Fibroblast of pulmonary artery (primary cell): ENCODE data around the gene POFUT2.

Experiments
- DNase-seq: peaks from one replicate; pipeline ENCODE4 v3.0.0-alpha.2; 2010; ENCODE audit warnings: low read depth
- H3K4me3 ChIP-seq: replicated peaks from 2 replicates; pipeline ENCODE4 v1.5.1; 2011; ENCODE audit warnings: low read depth, mild to moderate bottlenecking, control low read depth, low read length, moderate library complexity
- TF ChIP-seq, protein P1 (sequence below): IDR thresholded peaks from 2 replicates; pipeline ENCODE4 v1.5.1; 2011; ENCODE audit warnings: mild to moderate bottlenecking, control low read depth, low read length, inconsistent platforms; ENCODE audit errors: missing control alignments

Gene POFUT2

DNA sequence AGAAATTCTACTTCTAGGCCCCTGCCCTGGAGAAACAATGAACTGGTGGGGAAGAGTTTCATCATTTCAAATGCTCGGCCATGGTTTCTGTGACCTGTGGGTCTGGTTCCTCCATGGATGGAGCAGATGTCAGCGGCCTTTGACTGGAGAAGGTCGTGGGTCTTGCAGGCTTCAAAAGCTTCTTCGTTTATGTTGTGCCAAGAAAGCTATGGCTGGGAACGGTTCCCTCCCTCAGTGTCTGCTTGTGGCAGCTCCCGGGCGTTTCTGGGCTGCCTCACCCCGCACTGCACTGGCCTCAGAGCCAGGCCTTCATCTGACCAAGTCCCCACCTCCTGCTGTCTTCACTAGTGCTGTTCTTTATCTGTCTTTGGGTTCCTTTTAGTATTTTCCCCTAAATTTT is 46.4 kb upstream of the POFUT2 start:
- TF ChIP-seq, protein P1, sequence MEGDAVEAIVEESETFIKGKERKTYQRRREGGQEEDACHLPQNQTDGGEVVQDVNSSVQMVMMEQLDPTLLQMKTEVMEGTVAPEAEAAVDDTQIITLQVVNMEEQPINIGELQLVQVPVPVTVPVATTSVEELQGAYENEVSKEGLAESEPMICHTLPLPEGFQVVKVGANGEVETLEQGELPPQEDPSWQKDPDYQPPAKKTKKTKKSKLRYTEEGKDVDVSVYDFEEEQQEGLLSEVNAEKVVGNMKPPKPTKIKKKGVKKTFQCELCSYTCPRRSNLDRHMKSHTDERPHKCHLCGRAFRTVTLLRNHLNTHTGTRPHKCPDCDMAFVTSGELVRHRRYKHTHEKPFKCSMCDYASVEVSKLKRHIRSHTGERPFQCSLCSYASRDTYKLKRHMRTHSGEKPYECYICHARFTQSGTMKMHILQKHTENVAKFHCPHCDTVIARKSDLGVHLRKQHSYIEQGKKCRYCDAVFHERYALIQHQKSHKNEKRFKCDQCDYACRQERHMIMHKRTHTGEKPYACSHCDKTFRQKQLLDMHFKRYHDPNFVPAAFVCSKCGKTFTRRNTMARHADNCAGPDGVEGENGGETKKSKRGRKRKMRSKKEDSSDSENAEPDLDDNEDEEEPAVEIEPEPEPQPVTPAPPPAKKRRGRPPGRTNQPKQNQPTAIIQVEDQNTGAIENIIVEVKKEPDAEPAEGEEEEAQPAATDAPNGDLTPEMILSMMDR, result no peak
- DNase-seq, result no peak
- no peak overlapping the region for H3K4me3 ChIP-seq

DNA sequence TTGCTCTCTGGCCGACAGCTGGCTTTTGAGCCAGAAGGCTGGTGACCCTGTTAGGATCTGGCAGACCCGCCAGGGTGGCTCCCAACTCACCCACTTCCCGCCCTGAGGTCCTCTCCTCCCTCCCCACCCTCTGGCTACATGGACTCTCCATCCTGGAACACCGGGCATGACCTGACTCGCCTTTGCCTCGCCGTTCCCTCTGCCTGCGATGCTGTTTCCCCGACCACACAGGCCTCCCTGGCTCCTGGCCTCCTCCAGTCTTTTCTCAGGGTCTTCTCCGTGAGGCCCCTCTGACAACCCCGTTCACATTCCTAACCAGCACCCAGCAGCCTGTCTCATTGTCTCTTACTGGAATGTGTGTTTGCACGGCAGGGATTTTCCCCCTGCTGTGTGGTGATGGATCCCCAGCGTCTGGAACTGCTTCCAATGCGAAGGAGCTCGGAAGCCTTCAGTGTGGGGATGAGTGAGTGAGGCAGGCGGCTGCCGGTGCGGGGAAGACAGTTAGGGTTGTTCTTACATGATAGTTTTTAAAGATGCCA is 46.0 kb upstream of the POFUT2 start:
- TF ChIP-seq, protein P1, result no peak
- no peak for DNase-seq
- no peak overlapping the region for H3K4me3 ChIP-seq

DNA sequence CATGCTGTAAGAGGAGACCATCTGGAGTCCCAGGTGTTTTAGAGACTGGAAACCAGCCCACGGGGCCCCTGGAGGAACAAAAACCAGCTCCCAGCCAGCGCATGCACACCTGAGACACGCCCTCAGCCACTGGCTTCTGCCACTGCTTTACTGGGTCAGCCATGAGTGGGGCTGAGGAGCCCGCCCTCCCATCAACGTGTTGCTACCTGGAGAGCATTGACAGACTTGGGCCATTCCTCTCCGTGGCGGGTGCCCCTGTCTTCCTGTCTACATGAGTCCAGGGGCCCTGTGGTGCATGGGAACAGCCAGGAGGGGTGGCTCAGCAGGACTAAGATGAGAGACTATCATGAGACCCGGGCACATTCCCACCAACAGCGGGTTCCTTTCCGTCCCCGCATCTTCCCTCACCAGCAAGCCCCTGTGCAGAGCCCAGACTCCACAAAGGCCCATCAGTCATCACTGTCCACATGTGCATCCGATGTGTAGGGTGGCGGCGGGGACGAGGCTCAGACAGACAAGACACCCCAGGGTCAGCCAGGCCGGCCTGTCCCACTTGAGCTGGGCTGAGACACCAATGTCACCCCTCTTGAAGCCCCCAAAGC is 45.4 kb upstream of the POFUT2 start:
- TF ChIP-seq, protein P1, result no peak
- no peak overlapping the region for H3K4me3 ChIP-seq
- DNase-seq, result no peak

DNA sequence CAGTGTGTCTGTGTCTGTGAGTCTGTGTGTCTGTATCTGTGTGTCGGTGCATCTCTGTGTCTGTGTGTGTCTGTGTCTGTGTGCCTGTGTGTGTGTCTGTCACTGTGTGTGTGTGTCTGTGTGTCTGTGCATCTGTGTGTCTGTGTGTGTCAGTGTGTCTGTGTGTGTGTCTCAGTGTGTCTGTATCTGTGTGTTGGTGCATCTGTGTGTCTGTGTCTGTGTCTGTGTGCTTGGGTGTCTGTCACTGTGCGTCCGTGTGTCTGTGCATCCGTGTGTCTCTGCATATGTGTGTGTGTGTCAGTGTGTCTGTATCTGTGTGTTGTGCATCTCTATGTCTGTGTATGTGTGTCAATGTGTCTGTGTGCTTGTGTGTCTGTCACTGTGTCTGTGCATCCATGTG is 44.7 kb upstream of the POFUT2 start:
- TF ChIP-seq, protein P1, result no peak
- H3K4me3 ChIP-seq, result no peak overlapping the region
- DNase-seq, result no peak

DNA sequence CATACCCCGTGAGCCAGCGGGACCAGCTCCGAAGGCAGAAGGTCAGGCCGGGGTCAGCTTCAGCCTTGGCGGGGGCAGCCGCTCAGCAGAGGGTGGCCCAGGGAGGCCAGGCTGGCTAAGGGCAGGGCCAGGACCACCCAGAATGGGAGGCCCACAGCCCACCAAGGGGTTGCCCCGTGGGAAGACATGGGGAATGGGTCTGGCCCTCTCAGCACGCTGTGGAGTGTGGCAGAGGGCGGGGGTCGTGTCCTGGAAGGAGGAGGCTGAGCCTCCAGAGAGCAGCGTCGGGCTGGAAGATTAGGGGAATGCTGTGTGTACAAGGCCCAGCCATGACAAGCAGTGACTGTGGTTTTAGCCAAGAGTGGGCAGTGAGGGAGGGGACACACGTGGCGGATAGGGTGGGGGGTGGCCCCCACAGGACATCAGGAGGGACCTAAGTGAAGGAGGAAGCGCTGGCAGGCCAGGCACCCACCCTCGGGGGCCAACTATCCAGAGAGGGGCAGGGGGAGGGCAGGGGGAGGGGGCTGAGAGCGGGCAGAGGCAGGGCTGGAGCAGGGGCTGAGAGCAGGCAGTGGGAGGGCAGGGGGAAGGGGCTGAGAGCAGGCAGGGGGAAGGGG is 43.9 kb upstream of the POFUT2 start:
- DNase-seq, result no peak
- TF ChIP-seq, protein P1, result no peak
- no peak overlapping the region for H3K4me3 ChIP-seq

DNA sequence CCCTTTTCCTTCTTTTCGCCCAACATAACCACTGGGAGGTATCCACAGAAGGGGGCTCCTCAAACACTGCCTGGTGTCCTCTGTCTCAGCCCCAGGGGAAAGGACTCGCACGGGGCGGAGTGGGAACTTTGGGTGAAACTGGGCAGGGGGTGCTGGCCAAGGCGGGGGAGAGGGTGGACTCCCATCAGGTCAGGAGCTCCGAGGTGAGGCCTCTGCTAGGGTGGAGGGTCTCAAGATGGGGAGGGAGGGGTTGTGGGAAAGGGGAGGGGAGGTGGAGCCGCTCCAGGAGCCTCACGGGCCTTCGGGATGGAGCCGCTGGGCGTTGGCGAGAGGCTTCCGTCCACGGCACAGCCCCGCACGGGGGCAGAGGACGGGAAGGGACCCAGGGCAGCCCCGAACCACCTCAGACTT is 43.2 kb upstream of the POFUT2 start:
- DNase-seq, result no peak
- H3K4me3 ChIP-seq, result no peak overlapping the region
- TF ChIP-seq, protein P1, result no peak
